Progenitor cell of endocrine pancreas (in vitro differentiated cells): ENCODE measurements around the gene PCP4. TPM values are rescaled to one million over a fixed set of nuclear protein-coding genes. Genes with fewer than 3 reads are reported as not detected.
A peak's percentile ranks its signal among the peaks of the same experiment; 100 is the strongest.

Experiments
- DNase-seq: peaks from one replicate; pipeline ENCODE4 v3.0.0; 2021; ENCODE audit warnings: low spot score; ENCODE audit not compliant: unreplicated experiment
- H3K27ac Mint-ChIP-seq: 2 replicates; pipeline ENCODE4 v1.8.0; 2021; ENCODE audit warnings: mild to moderate bottlenecking, moderate library complexity, mixed read lengths
- H3K27me3 Mint-ChIP-seq: 2 replicates; pipeline ENCODE4 v1.8.0; 2021; ENCODE audit warnings: mixed read lengths
- H3K36me3 Mint-ChIP-seq: 2 replicates; pipeline ENCODE4 v1.8.0; 2022; ENCODE audit warnings: mixed read lengths; ENCODE audit not compliant: insufficient read depth
- H3K4me1 Mint-ChIP-seq: 2 replicates; pipeline ENCODE4 v1.8.0; 2021; ENCODE audit warnings: low read depth, mixed read lengths
- H3K4me3 Mint-ChIP-seq: 2 replicates; pipeline ENCODE4 v1.8.0; 2021; ENCODE audit warnings: low read depth, mild to moderate bottlenecking, moderate library complexity, mixed read lengths
- H3K9me3 Mint-ChIP-seq: 2 replicates; pipeline ENCODE4 v1.8.0; 2021; ENCODE audit warnings: low read depth, mixed read lengths
- CTCF ChIP-seq: fragments of 200-600 bp; sonication (generic); IDR thresholded peaks from one replicate; pipeline ENCODE4 v1.5.0; 2021; ENCODE audit warnings: antibody characterized with exemption, mild to moderate bottlenecking; ENCODE audit not compliant: unreplicated experiment
- total RNA-seq: library from RNA; stranded (reverse); gene quantifications from 2 replicates; pipeline ENCODE4 v1.2.1, GENCODE V29; 2021

The PCP4 gene
- total RNA-seq, 1 donor from 2014 or later, result 2.0 TPM

DNA sequence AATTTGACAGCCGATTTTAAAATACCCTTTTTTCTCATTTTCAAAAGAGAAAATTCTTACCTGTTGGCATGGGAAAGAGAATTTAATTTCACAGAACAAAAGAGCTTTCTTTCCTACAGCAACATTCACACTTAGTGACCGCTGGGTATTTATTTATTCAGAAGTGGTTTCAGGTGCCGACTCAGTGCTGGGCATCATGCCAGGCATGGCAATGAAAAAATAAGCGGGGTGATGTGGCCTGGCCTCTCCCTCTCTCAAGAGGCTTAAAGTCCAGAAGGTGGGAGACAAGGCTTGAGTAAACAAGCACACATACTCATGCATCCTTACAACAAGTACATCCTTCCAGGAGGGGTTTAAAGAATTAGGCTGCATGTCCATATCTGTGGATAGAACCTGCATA lies 4.1 kb upstream of the PCP4 start:
- peaks cover 3% of the 10 kb centered on the region for H3K9me3 Mint-ChIP-seq
- no peaks in the 10 kb centered on the region for H3K36me3 Mint-ChIP-seq
- no peak overlapping the region for H3K4me3 Mint-ChIP-seq
- DNase-seq, result no peak
- H3K27me3 Mint-ChIP-seq, result peaks cover 10% of the 10 kb centered on the region
- H3K27ac Mint-ChIP-seq, result no peak overlapping the region
- H3K4me1 Mint-ChIP-seq, result peaks cover 6% of the 10 kb centered on the region
- no peak for TF ChIP-seq CTCF

GRCh38 chr21:39866093-39866492 lies 1.1 kb upstream of the PCP4 start:
- no peak overlapping the region for H3K4me3 Mint-ChIP-seq
- H3K4me1 Mint-ChIP-seq, result peaks cover 6% of the 10 kb centered on the region
- no peak overlapping the region for H3K27ac Mint-ChIP-seq
- no peak for TF ChIP-seq CTCF
- H3K27me3 Mint-ChIP-seq, result peaks cover 25% of the 10 kb centered on the region
- no peak for DNase-seq
- H3K36me3 Mint-ChIP-seq, result no peaks in the 10 kb centered on the region
- H3K9me3 Mint-ChIP-seq, result no peaks in the 10 kb centered on the region

DNA sequence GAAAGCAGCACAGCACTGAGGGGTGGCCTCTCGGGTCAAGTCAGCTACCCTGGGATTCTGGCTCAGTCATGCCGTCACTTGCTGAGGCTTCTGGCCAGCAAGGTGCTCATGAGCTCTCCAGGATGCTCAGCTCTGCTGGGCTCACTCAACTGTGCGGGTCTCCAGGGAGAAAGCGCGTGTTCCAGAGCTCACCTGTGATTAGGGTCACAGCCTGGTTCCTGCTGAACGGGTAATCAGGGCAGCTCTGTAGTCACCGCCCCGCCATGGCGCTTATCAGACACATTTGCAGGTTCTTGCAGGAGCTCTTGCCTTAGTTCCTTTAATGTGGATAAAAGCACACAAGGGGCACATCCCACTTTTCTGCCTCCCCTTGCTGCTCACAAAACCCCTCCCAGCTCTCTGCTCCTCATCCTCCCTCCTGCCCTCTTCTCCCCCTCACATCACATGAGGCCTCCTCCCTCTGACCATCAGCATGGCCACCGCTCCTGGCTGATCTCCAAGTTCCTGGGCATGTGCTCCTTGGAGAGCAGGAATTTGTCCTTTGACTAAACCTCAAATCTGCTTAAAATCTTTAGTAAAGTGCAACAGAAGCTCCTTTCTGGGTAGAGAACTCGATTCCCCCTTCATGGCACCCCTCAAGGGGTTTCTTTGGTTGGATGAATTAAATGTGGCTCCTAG lies 2.0 kb downstream of the PCP4 start:
- Mint-ChIP-seq H3K4me3 (no peak overlapping the region), H3K9me3 (no peaks in the 10 kb centered on the region), H3K27ac (no peak overlapping the region)

DNA sequence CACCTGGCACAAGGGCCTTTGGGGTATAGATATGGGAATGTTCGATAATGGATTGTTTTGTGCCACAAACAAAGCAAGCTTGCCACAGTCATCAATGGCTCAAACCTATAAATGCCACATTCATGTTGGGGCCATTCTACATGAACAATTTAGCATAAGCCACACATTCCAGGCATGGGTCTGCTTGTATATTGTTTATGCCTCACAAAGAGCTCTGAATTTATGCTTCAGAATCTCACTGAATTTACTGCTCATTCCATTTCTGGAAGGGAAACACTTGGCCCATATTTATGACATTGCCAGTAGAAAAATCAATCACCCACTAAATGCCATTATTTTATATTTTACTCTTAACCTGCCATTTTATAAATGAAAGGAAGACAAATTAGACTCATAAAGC lies 6.4 kb downstream of the PCP4 start:
- no peak for DNase-seq
- no peaks in the 10 kb centered on the region for H3K9me3 Mint-ChIP-seq
- H3K27ac Mint-ChIP-seq, result peak overlapping the region; percentile 17
- no peak overlapping the region for H3K4me3 Mint-ChIP-seq
- H3K27me3 Mint-ChIP-seq, result peaks cover 9% of the 10 kb centered on the region
- no peaks in the 10 kb centered on the region for H3K4me1 Mint-ChIP-seq
- TF ChIP-seq CTCF, result no peak
- no peaks in the 10 kb centered on the region for H3K36me3 Mint-ChIP-seq

More for the DNA sequence above, 2.0 kb downstream of the PCP4 start:
- Mint-ChIP-seq H3K36me3 (no peaks in the 10 kb centered on the region), H3K4me1 (peaks cover 6% of the 10 kb centered on the region), H3K27me3 (peaks cover 25% of the 10 kb centered on the region)
- no peak for TF ChIP-seq CTCF
- no peak for DNase-seq

DNA sequence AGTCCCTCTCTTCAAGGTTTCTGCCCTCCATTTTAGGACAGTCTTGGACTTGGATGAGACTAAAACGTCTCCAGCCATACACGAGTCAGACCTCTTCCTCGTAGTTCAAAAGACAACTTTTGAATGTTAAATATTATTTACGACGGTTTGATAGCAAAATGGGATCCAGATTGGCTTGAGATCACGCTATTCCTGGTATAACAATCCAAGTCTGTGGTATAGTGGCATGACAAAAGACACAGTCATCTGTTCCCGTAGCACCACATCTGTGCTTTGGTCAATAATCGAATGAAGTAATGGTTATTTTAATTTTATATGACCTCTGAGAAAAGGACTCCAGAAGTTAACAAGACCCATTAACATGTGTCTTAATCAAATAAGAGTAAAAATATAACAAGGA lies 7.0 kb downstream of the PCP4 start:
- TF ChIP-seq CTCF, result no peak
- Mint-ChIP-seq H3K9me3 (no peaks in the 10 kb centered on the region), H3K27ac (no peak overlapping the region), H3K36me3 (no peaks in the 10 kb centered on the region), H3K4me1 (no peaks in the 10 kb centered on the region), H3K4me3 (no peak overlapping the region), H3K27me3 (peaks cover 8% of the 10 kb centered on the region)
- DNase-seq, result no peak
